K562 (cell line): ENCODE data around the gene MDH2. TPM values are rescaled to one million over a fixed set of nuclear protein-coding genes. Genes with fewer than 3 reads are reported as not detected.

ENCODE experiments used
- ATF6 ChIP-seq: sonication (generic); formaldehyde crosslinking; IDR thresholded peaks from 2 replicates; pipeline ENCODE4 v1.4.0; 2020; ENCODE audit warnings: mild to moderate bottlenecking, missing genetic modification reagents
- BCOR ChIP-seq: fragments of 450-650 bp; IDR thresholded peaks from 2 replicates; pipeline ENCODE4 v1.6.1; 2016
- C11orf30 ChIP-seq: fragments of 450-650 bp; IDR thresholded peaks from 2 replicates; pipeline ENCODE4 v1.6.1; 2016; ENCODE audit warnings: low read depth, mild to moderate bottlenecking
- PPARD ChIP-seq: fragments of 250-450 bp; sonication (Bioruptor Pico); IDR thresholded peaks from 2 replicates; pipeline ENCODE4 v1.8.0; 2022; ENCODE audit warnings: inconsistent platforms, mild to moderate bottlenecking, moderate library complexity
- SPI1 ChIP-seq: IDR thresholded peaks from 2 replicates; pipeline ENCODE4 v1.6.1; 2011; ENCODE audit warnings: low read depth, low read length, control low read depth, borderline replicate concordance
- XRCC5 ChIP-seq: fragments of 200-400 bp; formaldehyde crosslinking; IDR thresholded peaks from 2 replicates; pipeline ENCODE4 v1.6.1; 2017; ENCODE audit warnings: low read depth, mild to moderate bottlenecking, low read length
- YY1 ChIP-seq, 3 experiments: IDR thresholded peaks; 2 replicates each; pipeline ENCODE4 v1.6.1; 2011; ENCODE audit warnings: low read length in 2 of 3, mild to moderate bottlenecking in 2 of 3, moderate library complexity in 2 of 3, borderline replicate concordance in 1 of 3, control low read depth in 1 of 3, low read depth in 1 of 3; ENCODE audit not compliant: insufficient read depth in 3 of 3, insufficient replicate concordance in 2 of 3, control insufficient read depth in 1 of 3, insufficient read length in 1 of 3; ENCODE audit errors: extremely low read depth in 1 of 3
- ZBTB5 ChIP-seq: fragments of 450-650 bp; IDR thresholded peaks from 2 replicates; pipeline ENCODE4 v1.6.1; 2017; ENCODE audit warnings: antibody characterized with exemption
- ZC3H11A ChIP-seq: IDR thresholded peaks from 2 replicates; pipeline ENCODE4 v1.6.1; 2012; ENCODE audit warnings: low read depth, low read length, improper control_type of control experiment
- ZNF436 ChIP-seq: fragments of 250-450, 450-650 bp; sonication (Bioruptor Pico); formaldehyde crosslinking; IDR thresholded peaks from 2 replicates; pipeline ENCODE4 v1.7.0; 2020; ENCODE audit warnings: mild to moderate bottlenecking
- polyA plus RNA-seq, 8 experiments: library from polyadenylated mRNA; depleted of rRNA in 4 of 8; stranded (reverse) in 5 of 8; unstranded in 3 of 8; fragments of >200 nt; fragmentation: Nextera tagmentation in 2 of 8; fragmentation: Illumina TruSeq in 1 of 8; extraction: Ambion mirVana in 2 of 8; extraction: Trizol in 1 of 8; gene quantifications; 2 replicates each; pipeline versions ENCODE4 v1.2.1 to v1.2.3, GENCODE V29; 2011 to 2014; ENCODE audit warnings: inconsistent platforms in 1 of 8, missing spikeins in 1 of 8
- total RNA-seq, 7 experiments: library from RNA; depleted of rRNA in 6 of 7; stranded (reverse); fragments of >200 nt in 6 of 7; fragmentation: Illumina TruSeq in 2 of 7; extraction: Trizol in 2 of 7; gene quantifications; 2 replicates each; pipeline versions ENCODE4 v1.2.1 to v1.2.3, GENCODE V29; 2011 to 2021; ENCODE audit warnings: low replicate concordance in 1 of 7
- TF ChIP-seq, protein P1 (sequence below), 2 experiments: IDR thresholded peaks in 1 of 2; conservative IDR thresholded peaks in 1 of 2; 2 replicates each; pipeline ENCODE4 v1.6.1; 2016; ENCODE audit warnings: low read depth in 2 of 2, mild to moderate bottlenecking in 1 of 2, missing compliant biosample characterization in 1 of 2, missing genetic modification characterization in 1 of 2, moderate library complexity in 1 of 2
- TF ChIP-seq, protein P2 (sequence below): fragments of 450-650 bp; formaldehyde crosslinking; IDR thresholded peaks from 2 replicates; pipeline ENCODE4 v1.4.0; 2022; ENCODE audit warnings: mild to moderate bottlenecking, moderate library complexity
- TF ChIP-seq, protein P3 (sequence below), 3 experiments: fragments of 200-800 bp in 1 of 3; fragments of 250-450 bp in 1 of 3; fragments of 450-650 bp in 1 of 3; sonication (Bioruptor Pico) in 1 of 3; sonication (Bioruptor generic) in 1 of 3; formaldehyde crosslinking in 1 of 3; IDR thresholded peaks; 2 replicates each; pipeline versions ENCODE4 v1.6.1 to v1.8.0; 2016 to 2022; ENCODE audit warnings: mild to moderate bottlenecking in 2 of 3, missing genetic modification characterization in 2 of 3, missing compliant biosample characterization in 1 of 3, moderate library complexity in 1 of 3

The MDH2 gene
- total and polyA plus RNA-seq, 9 of the 15 experiments (the other 6 are each of a cell fraction or from before 2014, with no cell fraction given): 106 to 701 (median 242) TPM

DNA sequence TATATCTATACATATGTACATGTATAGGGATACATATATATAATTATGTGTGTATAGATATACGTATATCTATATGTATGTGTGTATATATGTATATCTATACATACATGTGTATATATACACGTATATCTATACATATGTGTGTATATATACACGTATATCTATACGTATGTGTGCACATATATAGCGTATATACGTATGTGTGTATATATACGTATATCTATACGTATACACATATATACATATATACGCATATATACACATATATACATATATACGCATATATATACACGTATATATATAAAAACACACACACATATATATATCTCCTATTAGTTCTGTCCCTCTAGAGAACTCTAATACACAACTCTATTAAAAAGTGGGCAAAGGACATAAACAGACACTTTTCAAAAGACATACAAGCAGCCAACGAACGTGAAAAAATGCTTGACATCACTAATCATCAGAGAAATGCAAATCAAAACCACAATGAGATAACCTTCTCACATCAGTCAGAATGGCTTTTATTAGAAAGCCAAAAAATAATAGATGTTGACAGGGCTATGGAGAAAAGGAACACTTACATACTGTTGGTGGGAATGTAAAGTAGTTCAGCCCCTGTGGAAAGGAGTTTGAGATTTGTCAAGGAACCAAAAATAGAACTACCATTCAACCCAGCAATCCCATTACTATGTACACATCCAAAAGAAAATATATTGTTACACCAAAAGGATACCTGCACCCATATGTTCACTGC, 31.5 kb upstream of the MDH2 start (continued):
- no peak for TF ChIP-seq ZBTB5
- peak; percentile 96 for TF ChIP-seq PPARD (CRISPR knock-in tag)
- TF ChIP-seq, protein P1, sequence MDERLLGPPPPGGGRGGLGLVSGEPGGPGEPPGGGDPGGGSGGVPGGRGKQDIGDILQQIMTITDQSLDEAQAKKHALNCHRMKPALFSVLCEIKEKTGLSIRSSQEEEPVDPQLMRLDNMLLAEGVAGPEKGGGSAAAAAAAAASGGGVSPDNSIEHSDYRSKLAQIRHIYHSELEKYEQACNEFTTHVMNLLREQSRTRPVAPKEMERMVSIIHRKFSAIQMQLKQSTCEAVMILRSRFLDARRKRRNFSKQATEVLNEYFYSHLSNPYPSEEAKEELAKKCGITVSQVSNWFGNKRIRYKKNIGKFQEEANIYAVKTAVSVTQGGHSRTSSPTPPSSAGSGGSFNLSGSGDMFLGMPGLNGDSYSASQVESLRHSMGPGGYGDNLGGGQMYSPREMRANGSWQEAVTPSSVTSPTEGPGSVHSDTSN (CRISPR knock-in tag; IDR thresholded peaks at IDR 0.05; ENCODE audit: low read depth): no peak
- TF ChIP-seq, protein P1 (tag; conservative IDR thresholded peaks at IDR 0.05; ENCODE audit: low read depth): no peak
- TF ChIP-seq ZC3H11A: no peak
- no peak for TF ChIP-seq ATF6 (CRISPR knock-in tag)
- TF ChIP-seq, protein P2, sequence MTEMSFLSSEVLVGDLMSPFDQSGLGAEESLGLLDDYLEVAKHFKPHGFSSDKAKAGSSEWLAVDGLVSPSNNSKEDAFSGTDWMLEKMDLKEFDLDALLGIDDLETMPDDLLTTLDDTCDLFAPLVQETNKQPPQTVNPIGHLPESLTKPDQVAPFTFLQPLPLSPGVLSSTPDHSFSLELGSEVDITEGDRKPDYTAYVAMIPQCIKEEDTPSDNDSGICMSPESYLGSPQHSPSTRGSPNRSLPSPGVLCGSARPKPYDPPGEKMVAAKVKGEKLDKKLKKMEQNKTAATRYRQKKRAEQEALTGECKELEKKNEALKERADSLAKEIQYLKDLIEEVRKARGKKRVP (CRISPR knock-in tag): no peak
- no peak for TF ChIP-seq C11orf30
- no peak for TF ChIP-seq YY1 (IDR thresholded peaks at IDR 0.05; ENCODE audit: borderline replicate concordance in 1 of 3, control insufficient read depth in 1 of 3, extremely low read depth in 1 of 3, insufficient read depth in 3 of 3, insufficient read length in 1 of 3, insufficient replicate concordance in 2 of 3, low read depth in 1 of 3, low read length in 2 of 3)
- no peak for TF ChIP-seq BCOR
- no peak for TF ChIP-seq XRCC5
- TF ChIP-seq, protein P3, sequence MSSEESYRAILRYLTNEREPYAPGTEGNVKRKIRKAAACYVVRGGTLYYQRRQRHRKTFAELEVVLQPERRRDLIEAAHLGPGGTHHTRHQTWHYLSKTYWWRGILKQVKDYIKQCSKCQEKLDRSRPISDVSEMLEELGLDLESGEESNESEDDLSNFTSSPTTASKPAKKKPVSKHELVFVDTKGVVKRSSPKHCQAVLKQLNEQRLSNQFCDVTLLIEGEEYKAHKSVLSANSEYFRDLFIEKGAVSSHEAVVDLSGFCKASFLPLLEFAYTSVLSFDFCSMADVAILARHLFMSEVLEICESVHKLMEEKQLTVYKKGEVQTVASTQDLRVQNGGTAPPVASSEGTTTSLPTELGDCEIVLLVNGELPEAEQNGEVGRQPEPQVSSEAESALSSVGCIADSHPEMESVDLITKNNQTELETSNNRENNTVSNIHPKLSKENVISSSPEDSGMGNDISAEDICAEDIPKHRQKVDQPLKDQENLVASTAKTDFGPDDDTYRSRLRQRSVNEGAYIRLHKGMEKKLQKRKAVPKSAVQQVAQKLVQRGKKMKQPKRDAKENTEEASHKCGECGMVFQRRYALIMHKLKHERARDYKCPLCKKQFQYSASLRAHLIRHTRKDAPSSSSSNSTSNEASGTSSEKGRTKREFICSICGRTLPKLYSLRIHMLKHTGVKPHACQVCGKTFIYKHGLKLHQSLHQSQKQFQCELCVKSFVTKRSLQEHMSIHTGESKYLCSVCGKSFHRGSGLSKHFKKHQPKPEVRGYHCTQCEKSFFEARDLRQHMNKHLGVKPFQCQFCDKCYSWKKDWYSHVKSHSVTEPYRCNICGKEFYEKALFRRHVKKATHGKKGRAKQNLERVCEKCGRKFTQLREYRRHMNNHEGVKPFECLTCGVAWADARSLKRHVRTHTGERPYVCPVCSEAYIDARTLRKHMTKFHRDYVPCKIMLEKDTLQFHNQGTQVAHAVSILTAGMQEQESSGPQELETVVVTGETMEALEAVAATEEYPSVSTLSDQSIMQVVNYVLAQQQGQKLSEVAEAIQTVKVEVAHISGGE (CRISPR knock-in tag; IDR thresholded peaks at IDR 0.05): peak in 1 of 3 experiments; percentile 81; a peak in 2 of 6 replicates
- TF ChIP-seq ZNF436: peak; percentile 53; the same call in 1 of the 2 replicates
- TF ChIP-seq SPI1: no peak
